NCI-H2107 treated with DMSO at 0.1 percent for 48 hours (cell line): ENCODE results near the gene SGCD.

Experiments
- DNase-seq: peaks from one replicate; lab custom pipeline; 2025; ENCODE audit not compliant: unreplicated experiment; lab: John Stamatoyannopoulos, UW

The SGCD gene

GRCh38 chr5:156326718-156327259 lies at the start of gene SGCD:
Gene SGCD, plus strand, starts transcription at chr5:156327164.
- no peak for DNase-seq

GRCh38 chr5:156277290-156277689 lies 49.7 kb upstream of the SGCD start:
- no peak for DNase-seq

DNA sequence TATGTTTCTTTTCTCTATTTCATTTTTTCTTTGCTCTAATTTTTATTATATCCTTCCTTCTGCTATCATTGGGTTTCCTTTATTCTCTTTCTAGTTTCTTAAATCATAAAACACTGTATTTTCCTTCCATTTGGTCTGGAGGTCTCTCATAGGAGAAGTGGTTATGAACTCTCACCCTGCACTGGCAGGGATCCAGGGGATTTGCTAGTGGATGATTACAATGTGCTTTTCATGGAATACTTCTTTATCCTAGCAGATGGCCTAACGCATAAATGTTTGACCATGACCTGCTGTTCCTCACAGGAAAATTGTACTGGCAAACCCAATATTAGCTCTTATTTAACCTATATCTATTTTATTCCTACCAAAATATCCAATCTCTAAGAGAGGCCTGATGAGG lies 31.5 kb upstream of the SGCD start:
- no peak for DNase-seq

DNA sequence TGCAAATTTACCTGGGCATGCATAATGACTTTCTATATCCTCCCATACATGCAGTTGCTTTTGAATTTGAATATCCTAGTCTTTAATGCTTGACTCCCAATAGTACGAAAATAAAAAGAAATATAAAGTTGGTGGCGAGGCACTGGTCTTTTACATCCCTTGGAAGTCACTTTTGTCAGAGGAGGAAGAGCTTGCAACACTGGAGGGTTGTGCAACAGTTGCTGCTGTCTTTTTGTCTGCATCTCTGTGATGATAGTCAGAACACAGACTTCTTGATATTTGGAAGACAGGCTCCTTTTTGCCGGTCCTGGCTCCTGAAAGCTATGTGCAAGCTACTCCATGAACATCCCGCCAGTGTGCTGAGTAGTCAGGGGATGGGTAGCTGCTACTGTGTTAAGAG lies 16.8 kb upstream of the SGCD start:
- DNase-seq: no peak

DNA sequence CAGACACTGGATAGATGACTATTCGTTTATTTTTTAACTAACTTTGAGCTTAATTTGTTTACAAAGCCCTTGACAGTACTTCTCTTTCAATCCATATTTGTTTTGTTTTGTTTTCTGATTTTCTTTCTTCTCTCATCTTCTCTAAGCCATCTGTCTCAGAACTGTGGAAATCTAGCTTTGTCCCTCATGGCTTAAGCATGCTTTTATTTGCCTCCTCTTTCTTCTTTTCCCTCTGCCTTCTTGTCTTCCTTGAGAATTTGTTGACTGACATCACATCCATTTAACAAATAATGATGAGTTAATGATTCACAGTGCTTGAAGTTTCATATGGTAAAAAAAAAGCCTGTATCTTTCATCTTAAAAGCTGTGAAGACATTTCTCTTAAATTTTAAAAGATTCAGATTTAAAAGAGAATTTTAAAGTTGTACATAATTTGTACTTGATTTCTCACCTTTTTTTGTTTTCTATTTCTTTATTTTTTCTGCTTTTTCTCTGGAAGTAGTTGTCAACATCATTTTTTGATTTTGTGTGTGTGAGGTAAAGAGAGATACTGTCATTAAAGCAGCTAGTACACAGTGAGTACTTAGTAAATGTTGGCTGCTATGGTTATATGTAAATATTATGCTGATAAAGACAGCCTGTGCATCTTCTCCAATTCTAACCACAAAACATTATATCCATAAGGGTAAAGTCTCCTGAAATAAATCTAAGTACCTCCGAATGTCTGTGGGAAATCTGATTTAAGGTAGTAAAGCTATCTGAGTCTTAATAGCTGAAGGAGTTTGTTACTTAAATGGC lies 13.9 kb upstream of the SGCD start:
- DNase-seq: no peak

- no peak for DNase-seq
Measured at GRCh38 chr5:156314416-156314815, 12.5 kb upstream of the SGCD start.

DNA sequence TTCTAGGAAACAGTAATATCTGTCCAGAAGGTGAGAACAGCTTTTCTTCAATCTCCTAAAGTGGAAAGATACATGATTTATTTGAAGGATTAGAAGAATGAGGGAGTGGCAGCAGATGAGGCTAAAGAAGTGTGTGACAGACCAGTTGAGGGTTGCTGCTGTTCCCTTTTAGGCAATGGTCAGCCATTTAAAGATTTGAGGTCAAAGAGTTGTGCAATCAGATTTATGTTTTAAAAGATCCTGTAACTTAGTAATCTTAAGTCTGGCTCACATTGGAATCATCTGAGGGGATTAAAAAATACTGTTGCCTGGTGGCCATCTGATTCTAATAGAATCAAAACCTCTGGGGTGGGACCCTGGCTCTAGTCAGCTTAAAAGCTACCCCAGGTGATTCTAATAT lies 4.3 kb upstream of the SGCD start:
- DNase-seq: no peak

GRCh38 chr5:156327296-156327695 lies 332 bp downstream of the SGCD start:
- DNase-seq: no peak

DNA sequence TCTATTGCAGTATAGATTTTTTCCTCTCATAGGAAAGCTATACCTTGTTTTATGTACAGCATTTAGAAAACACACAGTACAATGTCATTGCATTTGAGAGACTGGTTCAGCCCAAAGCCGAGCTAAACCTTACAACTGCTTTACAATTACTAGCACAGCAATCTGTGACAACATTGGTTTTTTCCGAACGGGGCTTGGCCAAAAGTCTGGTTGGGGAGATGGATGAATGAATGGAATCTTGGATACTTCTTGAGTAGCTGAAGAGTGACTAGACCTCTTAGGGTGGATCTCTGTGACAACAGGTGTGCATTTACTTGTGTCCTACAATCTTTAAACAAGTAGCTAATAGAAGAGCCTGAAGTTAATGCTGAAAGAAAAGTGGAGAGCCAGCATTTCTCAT lies 1.2 kb downstream of the SGCD start:
- no peak for DNase-seq

GRCh38 chr5:156328766-156329165 lies 1.8 kb downstream of the SGCD start:
- DNase-seq: no peak

- no peak for DNase-seq
Measured at GRCh38 chr5:156329171-156329611, 2.2 kb downstream of the SGCD start.

DNA sequence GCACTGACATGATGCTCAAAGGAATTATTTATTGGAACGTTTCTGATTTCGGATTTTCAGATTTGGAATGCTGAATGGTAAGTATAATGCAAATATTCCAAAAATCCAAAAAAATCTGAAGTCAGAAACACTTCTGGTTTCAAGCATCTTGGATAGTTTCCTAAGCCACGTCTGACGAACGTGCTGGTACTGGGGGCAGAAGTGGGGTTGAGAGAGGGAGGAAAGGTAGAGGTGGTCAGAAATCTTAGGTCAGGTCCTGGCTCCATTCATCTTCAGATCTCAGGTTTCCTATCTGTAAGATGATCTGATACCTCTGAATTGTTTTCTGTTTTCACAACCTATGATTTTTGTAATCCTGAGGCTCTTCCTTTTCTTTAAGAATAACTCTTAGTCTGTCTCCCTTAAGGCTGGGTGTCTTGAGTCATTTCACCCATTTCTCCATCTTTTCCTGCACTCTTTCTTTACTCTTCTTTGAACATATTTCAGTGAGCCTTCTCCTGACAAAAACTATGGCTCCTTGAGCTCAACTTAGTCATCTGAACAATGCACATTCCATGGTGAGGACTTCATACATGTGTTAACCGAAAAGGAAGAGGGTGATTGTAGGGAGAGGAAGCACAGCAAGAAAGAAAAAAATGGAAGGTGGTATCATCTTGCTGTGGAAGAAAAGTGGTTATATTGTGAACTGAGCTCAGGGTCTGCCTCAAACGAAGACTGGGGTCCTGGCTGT lies 3.3 kb downstream of the SGCD start:
- no peak for DNase-seq

DNA sequence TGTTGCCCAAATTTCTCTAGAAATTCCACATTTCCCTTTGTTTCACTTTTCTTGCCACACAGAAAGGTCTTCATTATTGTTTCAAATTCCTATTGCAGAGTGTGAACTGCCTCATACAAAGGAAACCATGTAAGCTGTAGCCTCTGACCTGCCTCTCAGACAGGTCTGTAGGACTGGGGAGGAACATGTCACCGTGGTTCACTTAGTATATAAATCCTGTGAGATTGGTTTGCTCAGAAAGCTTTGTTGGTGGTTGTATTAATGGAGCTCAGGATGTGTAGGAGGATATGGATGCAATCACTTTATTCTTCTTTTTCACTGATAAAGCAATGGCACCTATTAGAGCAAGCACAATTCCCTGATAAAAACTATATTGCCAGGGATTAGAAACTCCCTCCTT lies 4.2 kb downstream of the SGCD start:
- no peak for DNase-seq

DNA sequence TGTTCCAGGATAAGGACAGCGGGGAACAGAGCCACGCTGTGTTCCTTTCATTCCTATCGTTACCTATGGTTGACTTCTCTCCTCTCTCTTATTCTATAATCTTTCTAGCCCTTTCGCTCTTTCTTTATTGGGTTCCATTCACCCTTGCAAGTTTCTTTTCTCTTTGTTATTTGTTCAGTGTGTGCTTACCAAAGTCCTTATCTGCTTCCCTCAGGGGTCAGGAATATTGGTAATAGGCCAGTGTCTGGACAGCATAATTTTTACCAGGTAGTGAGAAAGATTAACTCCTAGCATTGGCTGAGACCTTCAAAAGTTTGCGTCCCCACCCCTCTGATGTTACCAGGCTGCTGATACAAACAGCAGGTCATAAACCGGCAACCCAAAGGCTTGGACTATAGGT lies 4.9 kb downstream of the SGCD start:
- no peak for DNase-seq

- DNase-seq: no peak
Measured at GRCh38 chr5:156332245-156332644, 5.3 kb downstream of the SGCD start.

DNA sequence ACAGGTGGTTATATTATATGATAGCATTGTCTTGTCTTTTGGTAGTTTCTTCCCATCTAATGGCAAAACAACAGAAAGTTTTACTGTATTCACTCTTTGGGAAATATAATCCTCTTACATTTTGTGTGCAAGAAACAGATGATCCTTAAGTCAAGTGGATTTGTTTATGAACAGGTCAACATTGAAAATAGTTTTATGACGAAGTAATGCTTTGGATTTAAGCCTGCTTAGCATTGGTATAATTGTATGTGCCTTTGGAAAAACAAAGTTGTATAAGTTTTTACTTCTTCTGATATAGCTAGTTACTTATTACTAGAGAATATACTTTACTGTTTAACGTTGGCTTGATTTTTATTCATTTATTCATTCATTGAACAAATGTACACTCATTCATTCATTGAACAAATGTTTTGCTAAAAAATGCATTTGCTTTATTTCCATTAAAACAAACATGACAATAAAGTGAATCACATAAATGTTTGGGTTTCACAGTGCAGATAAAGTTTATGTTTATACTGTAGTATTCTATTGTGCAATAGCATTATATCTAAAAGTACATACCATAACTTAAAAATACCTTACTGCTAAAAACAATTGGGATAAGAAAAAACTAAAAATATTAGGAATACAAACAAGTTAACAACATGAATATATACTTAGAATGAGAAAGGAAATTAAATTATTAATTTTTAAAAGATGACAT lies 12.3 kb downstream of the SGCD start:
- no peak for DNase-seq

DNA sequence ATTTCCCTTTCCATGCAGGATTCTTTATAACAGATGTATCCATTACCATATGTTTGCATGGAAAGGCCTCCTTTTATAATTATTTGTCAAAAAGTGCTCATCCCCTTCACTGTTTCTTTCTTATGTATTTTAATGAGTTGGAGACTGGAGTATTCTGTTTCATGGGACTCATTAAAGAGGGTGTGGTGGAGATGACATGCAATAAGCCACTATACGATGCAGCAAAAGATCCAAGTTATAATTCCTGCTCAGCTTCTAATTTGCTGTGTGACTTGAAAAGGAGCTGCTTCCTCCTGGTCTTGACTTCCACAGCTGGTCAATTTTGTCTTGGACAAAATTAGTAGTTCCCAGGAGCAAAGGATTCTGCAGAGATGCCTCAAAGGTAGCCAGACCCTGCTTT lies 13.9 kb downstream of the SGCD start:
- DNase-seq: no peak

- no peak for DNase-seq
Measured at GRCh38 chr5:156350256-156350655, 23.3 kb downstream of the SGCD start.

DNA sequence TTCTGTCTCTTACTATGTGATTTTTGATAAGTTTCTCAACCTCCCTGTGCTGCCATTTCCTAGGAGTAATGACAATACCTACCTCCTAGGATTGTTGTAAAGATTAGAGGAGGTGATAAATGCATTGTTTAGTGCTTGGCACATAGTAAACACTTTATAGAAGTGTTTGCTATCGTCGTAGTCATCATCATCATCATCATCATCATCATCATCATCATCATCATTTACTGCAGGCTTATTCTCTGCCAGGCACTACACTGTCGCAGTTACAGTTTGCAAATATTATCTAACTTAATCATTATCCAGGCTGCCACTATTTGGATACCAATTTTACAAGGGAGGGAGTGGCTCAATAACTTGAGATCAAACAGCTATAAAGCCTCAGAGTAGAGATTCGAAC lies 24.5 kb downstream of the SGCD start:
- DNase-seq: no peak

GRCh38 chr5:156354571-156354970 lies 27.6 kb downstream of the SGCD start:
- no peak for DNase-seq

GRCh38 chr5:156356238-156356637 lies 29.3 kb downstream of the SGCD start:
- no peak for DNase-seq

GRCh38 chr5:156359476-156359875 lies 32.5 kb downstream of the SGCD start:
- DNase-seq: no peak
